Mesenchymal stem cell (in vitro differentiated cells and primary cell): ENCODE measurements around the gene AXIN1.

Source experiments
- DNase-seq: peaks from one replicate; pipeline ENCODE4 v3.0.0-alpha.2; 2013
- H2AFZ ChIP-seq: one replicate; pipeline ENCODE4 v1.6.1; 2013; ENCODE audit warnings: low read depth, mild to moderate bottlenecking, control low read depth, inconsistent platforms, low read length, moderate library complexity
- H2AK5ac ChIP-seq: 2 replicates; pipeline ENCODE4 v1.6.1; 2013; ENCODE audit warnings: low read length, moderate library complexity, mild to moderate bottlenecking, inconsistent platforms; ENCODE audit not compliant: severe bottlenecking
- H2BK120ac ChIP-seq: one replicate; pipeline ENCODE4 v1.6.1; 2013; ENCODE audit warnings: low read depth, mild to moderate bottlenecking, inconsistent platforms, low read length, moderate library complexity
- H2BK12ac ChIP-seq, 2 experiments: one replicate each; pipeline ENCODE4 v1.6.1; 2013; ENCODE audit warnings: inconsistent platforms in 2 of 2, low read length in 2 of 2, mild to moderate bottlenecking in 2 of 2, moderate library complexity in 2 of 2, control low read depth in 1 of 2
- H2BK15ac ChIP-seq: one replicate; pipeline ENCODE4 v1.6.1; 2013; ENCODE audit warnings: mild to moderate bottlenecking, low read depth, inconsistent platforms; ENCODE audit not compliant: poor library complexity, severe bottlenecking
- H2BK5ac ChIP-seq: 2 replicates; pipeline ENCODE4 v1.6.1; 2013; ENCODE audit warnings: low read depth, mild to moderate bottlenecking, low read length, control low read depth, inconsistent platforms; ENCODE audit not compliant: poor library complexity, severe bottlenecking
- H3K14ac ChIP-seq, 2 experiments: one replicate each; pipeline ENCODE4 v1.6.1; 2013; ENCODE audit warnings: inconsistent platforms in 2 of 2, low read length in 2 of 2, control low read depth in 1 of 2, mild to moderate bottlenecking in 1 of 2, moderate library complexity in 1 of 2
- H3K18ac ChIP-seq, 2 experiments: one replicate each; pipeline ENCODE4 v1.6.1; 2013; ENCODE audit warnings: inconsistent platforms in 2 of 2, low read length in 2 of 2, control low read depth in 1 of 2, low read depth in 1 of 2, mild to moderate bottlenecking in 1 of 2
- H3K23ac ChIP-seq, 2 experiments: one replicate each; pipeline ENCODE4 v1.6.1; 2013; ENCODE audit warnings: inconsistent platforms in 2 of 2, low read length in 2 of 2, mild to moderate bottlenecking in 2 of 2, moderate library complexity in 2 of 2, control low read depth in 1 of 2
- H3K27ac ChIP-seq: 2 replicates; pipeline ENCODE4 v1.5.1; 2013; ENCODE audit warnings: mild to moderate bottlenecking, moderate library complexity, low read length, control low read depth, inconsistent platforms; ENCODE audit not compliant: poor library complexity, severe bottlenecking
- H3K27me3 ChIP-seq, 2 experiments: 2 replicates each; pipeline versions ENCODE4 v1.6.1 to v1.7.0; 2013; ENCODE audit warnings: low read length in 2 of 2, mild to moderate bottlenecking in 2 of 2, moderate library complexity in 2 of 2, control low read depth in 1 of 2, inconsistent platforms in 1 of 2; ENCODE audit not compliant: control insufficient read depth in 1 of 2, insufficient read depth in 1 of 2
- H3K36me3 ChIP-seq, 2 experiments: 2 replicates each; pipeline versions ENCODE4 v1.6.1 to v1.7.0; 2013; ENCODE audit warnings: low read length in 2 of 2, control low read depth in 1 of 2, inconsistent platforms in 1 of 2, low read depth in 1 of 2, mild to moderate bottlenecking in 1 of 2; ENCODE audit not compliant: insufficient read depth in 2 of 2, control insufficient read depth in 1 of 2
- H3K4ac ChIP-seq, 2 experiments: one replicate each; pipeline ENCODE4 v1.6.1; 2013; ENCODE audit warnings: inconsistent platforms in 2 of 2, low read length in 2 of 2, mild to moderate bottlenecking in 2 of 2, moderate library complexity in 2 of 2, control low read depth in 1 of 2, low read depth in 1 of 2
- H3K4me1 ChIP-seq: 2 replicates; pipeline ENCODE4 v1.6.1; 2013; ENCODE audit warnings: low read depth, low read length, control low read depth; ENCODE audit not compliant: control insufficient read depth, insufficient read depth
- H3K4me2 ChIP-seq: 2 replicates; pipeline ENCODE4 v1.6.1; 2013; ENCODE audit warnings: low read length, mild to moderate bottlenecking, inconsistent platforms; ENCODE audit not compliant: poor library complexity, severe bottlenecking
- H3K4me3 ChIP-seq, 2 experiments: 2 replicates each; pipeline versions ENCODE4 v1.5.1 to v1.7.0; 2013; ENCODE audit warnings: low read length in 2 of 2, mild to moderate bottlenecking in 2 of 2, control low read depth in 1 of 2, low read depth in 1 of 2; ENCODE audit not compliant: insufficient read depth in 1 of 2
- H3K79me1 ChIP-seq: replicated peaks from 2 replicates; pipeline ENCODE4 v1.6.1; 2013; ENCODE audit warnings: mild to moderate bottlenecking, control low read depth, low read length, inconsistent platforms; ENCODE audit not compliant: poor library complexity, severe bottlenecking
- H3K9ac ChIP-seq: 2 replicates; pipeline ENCODE4 v1.7.0; 2013; ENCODE audit warnings: mild to moderate bottlenecking, low read length, moderate library complexity
- H3K9me3 ChIP-seq: 2 replicates; pipeline ENCODE4 v1.7.0; 2013; ENCODE audit warnings: mild to moderate bottlenecking, low read length; ENCODE audit not compliant: control insufficient read depth
- H4K8ac ChIP-seq: one replicate; pipeline ENCODE4 v1.6.1; 2013; ENCODE audit warnings: inconsistent platforms, mild to moderate bottlenecking, low read length, moderate library complexity
- H4K91ac ChIP-seq: one replicate; pipeline ENCODE4 v1.6.1; 2013; ENCODE audit warnings: mild to moderate bottlenecking, low read length, inconsistent platforms
- WGBS: methylation state at CpG from one replicate; pipeline ENCODE4 v1.1.7; 2013; ENCODE audit warnings: mixed read lengths; 5-methylcytosine and 5-hydroxymethylcytosine counted together

Gene AXIN1

GRCh38 chr16:290681-291405 lies 61.7 kb downstream of the AXIN1 start:
- H4K91ac ChIP-seq = peak overlapping the region; percentile 8
- no peak overlapping the region for H3K4ac ChIP-seq
- no peak overlapping the region for H2AFZ ChIP-seq
- no peak for DNase-seq
- no peak overlapping the region for H3K9ac ChIP-seq
- H2BK120ac ChIP-seq = no peak overlapping the region
- WGBS = 97% methylated on average over 50 of the region's 50 CpGs
- H3K27ac ChIP-seq = no peak overlapping the region
- no peak overlapping the region for H4K8ac ChIP-seq
- no peaks in the 10 kb centered on the region for H3K9me3 ChIP-seq
- no peak overlapping the region for H2AK5ac ChIP-seq
- no peak overlapping the region for H3K23ac ChIP-seq
- peaks cover 4% of the 10 kb centered on the region for H3K79me1 ChIP-seq
- H3K4me1 ChIP-seq = no peaks in the 10 kb centered on the region
- no peak overlapping the region for H2BK12ac ChIP-seq
- peaks cover 29 to 80% of the 10 kb centered on the region in 2 experiments for H3K36me3 ChIP-seq
- no peak overlapping the region for H3K18ac ChIP-seq
- H3K14ac ChIP-seq = no peak overlapping the region
- no peaks in the 10 kb centered on the region for H3K27me3 ChIP-seq
- H2BK15ac ChIP-seq = no peak overlapping the region
- no peak overlapping the region for H2BK5ac ChIP-seq
- no peak overlapping the region for H3K4me3 ChIP-seq
- no peak overlapping the region for H3K4me2 ChIP-seq

- no peak overlapping the region for H3K9ac ChIP-seq
- WGBS = 93% methylated on average over 25 of the region's 25 CpGs
Measured at GRCh38 chr16:290015-290680, 62.4 kb downstream of the AXIN1 start.

GRCh38 chr16:289395-289997 lies 63.0 kb downstream of the AXIN1 start:
- no peak overlapping the region for H4K8ac ChIP-seq
- H2BK15ac ChIP-seq = no peak overlapping the region
- no peak overlapping the region for H3K23ac ChIP-seq
- H2AK5ac ChIP-seq = no peak overlapping the region
- no peak overlapping the region for H3K4ac ChIP-seq
- peaks cover 3% of the 10 kb centered on the region for H3K4me1 ChIP-seq
- H3K79me1 ChIP-seq = peaks cover 4% of the 10 kb centered on the region
- no peak overlapping the region for H2BK5ac ChIP-seq
- no peak overlapping the region for H3K27ac ChIP-seq
- no peak overlapping the region for H3K4me3 ChIP-seq
- H3K14ac ChIP-seq = no peak overlapping the region
- H3K9ac ChIP-seq = no peak overlapping the region
- no peaks in the 10 kb centered on the region for H3K9me3 ChIP-seq
- H3K36me3 ChIP-seq = peaks cover 29 to 88% of the 10 kb centered on the region in 2 experiments
- DNase-seq = no peak
- no peak overlapping the region for H3K18ac ChIP-seq
- H2BK120ac ChIP-seq = no peak overlapping the region
- H2BK12ac ChIP-seq = no peak overlapping the region
- no peaks in the 10 kb centered on the region for H3K27me3 ChIP-seq
- H3K4me2 ChIP-seq = no peak overlapping the region
- no peak overlapping the region for H4K91ac ChIP-seq
- no peak overlapping the region for H2AFZ ChIP-seq
- 98% methylated on average over 22 of the region's 22 CpGs for WGBS

More at GRCh38 chr16:290015-290680, 62.4 kb downstream of the AXIN1 start:
- H3K4ac ChIP-seq = no peak overlapping the region
- H2AFZ ChIP-seq = no peak overlapping the region
- H2BK120ac ChIP-seq = no peak overlapping the region
- H3K4me2 ChIP-seq = no peak overlapping the region
- no peak overlapping the region for H2AK5ac ChIP-seq
- H3K14ac ChIP-seq = no peak overlapping the region
- peaks cover 3% of the 10 kb centered on the region for H3K4me1 ChIP-seq
- H3K9me3 ChIP-seq = no peaks in the 10 kb centered on the region
- H2BK15ac ChIP-seq = no peak overlapping the region
- H3K18ac ChIP-seq = no peak overlapping the region
- peaks cover 4% of the 10 kb centered on the region for H3K79me1 ChIP-seq
- no peak overlapping the region for H2BK5ac ChIP-seq
- H3K36me3 ChIP-seq = peaks cover 29 to 84% of the 10 kb centered on the region in 2 experiments
- H4K8ac ChIP-seq = no peak overlapping the region
- no peak overlapping the region for H2BK12ac ChIP-seq
- H4K91ac ChIP-seq = peak overlapping the region; percentile 8
- H3K4me3 ChIP-seq = no peak overlapping the region
- no peak overlapping the region for H3K23ac ChIP-seq
- H3K27ac ChIP-seq = no peak overlapping the region
- no peak for DNase-seq
- H3K27me3 ChIP-seq = no peaks in the 10 kb centered on the region
